AG04449 (cell line): ENCODE results near the gene ZNF841.

ENCODE experiments used
- CTCF ChIA-PET: fragments of 350-600 bp; formaldehyde crosslinking; extraction: SDS; loops from one replicate; lab custom pipeline; 2021; ENCODE audit warnings: antibody characterized with exemption; lab: Yijun Ruan, JAX
- POLR2A ChIA-PET: fragments of 400-600, 350-600 bp; formaldehyde crosslinking; extraction: SDS; loops from one replicate; lab custom pipeline; 2020; ENCODE audit warnings: antibody characterized with exemption, inconsistent platforms; lab: Yijun Ruan, JAX
- DNase-seq: peaks from one replicate; pipeline ENCODE4 v3.0.0-alpha.2; 2010; ENCODE audit warnings: low read depth, low spot score
- H3K4me3 ChIP-seq: 2 replicates; pipeline ENCODE4 v1.5.1; 2011; ENCODE audit warnings: low read depth, mild to moderate bottlenecking, control low read depth, low read length
- TF ChIP-seq, protein P1 (sequence below): IDR thresholded peaks from one replicate; pipeline ENCODE4 v1.5.1; 2011; ENCODE audit warnings: mild to moderate bottlenecking, moderate library complexity, low read length, control low read depth, inconsistent platforms; ENCODE audit not compliant: insufficient read depth; ENCODE audit errors: missing control alignments

Gene ZNF841

DNA sequence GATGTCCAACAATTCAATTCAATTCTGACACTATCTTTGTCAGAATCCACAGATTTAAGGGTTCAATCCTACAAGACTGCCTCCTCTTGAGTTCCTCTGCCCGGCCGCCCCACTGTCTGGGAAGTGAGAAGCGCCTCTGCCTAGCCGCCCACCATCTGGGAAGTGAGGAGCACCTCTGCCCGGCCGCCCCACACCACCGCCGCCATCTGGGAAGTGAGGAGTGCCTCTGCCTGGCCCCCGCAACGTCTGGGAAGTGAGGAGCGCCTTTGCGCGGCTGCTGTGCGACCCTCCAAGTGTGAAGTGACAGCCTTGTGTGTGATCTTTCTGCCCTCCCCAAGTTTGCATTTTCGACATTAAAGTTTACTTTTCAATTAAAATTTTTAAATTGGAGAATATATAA, 73.4 kb downstream of the ZNF841 start:
- CTCF ChIA-PET = no interaction called here
- no peak overlapping the region for H3K4me3 ChIP-seq
- TF ChIP-seq, protein P1, sequence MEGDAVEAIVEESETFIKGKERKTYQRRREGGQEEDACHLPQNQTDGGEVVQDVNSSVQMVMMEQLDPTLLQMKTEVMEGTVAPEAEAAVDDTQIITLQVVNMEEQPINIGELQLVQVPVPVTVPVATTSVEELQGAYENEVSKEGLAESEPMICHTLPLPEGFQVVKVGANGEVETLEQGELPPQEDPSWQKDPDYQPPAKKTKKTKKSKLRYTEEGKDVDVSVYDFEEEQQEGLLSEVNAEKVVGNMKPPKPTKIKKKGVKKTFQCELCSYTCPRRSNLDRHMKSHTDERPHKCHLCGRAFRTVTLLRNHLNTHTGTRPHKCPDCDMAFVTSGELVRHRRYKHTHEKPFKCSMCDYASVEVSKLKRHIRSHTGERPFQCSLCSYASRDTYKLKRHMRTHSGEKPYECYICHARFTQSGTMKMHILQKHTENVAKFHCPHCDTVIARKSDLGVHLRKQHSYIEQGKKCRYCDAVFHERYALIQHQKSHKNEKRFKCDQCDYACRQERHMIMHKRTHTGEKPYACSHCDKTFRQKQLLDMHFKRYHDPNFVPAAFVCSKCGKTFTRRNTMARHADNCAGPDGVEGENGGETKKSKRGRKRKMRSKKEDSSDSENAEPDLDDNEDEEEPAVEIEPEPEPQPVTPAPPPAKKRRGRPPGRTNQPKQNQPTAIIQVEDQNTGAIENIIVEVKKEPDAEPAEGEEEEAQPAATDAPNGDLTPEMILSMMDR = no peak
- DNase-seq = no peak
- POLR2A ChIA-PET = no interaction called here

DNA sequence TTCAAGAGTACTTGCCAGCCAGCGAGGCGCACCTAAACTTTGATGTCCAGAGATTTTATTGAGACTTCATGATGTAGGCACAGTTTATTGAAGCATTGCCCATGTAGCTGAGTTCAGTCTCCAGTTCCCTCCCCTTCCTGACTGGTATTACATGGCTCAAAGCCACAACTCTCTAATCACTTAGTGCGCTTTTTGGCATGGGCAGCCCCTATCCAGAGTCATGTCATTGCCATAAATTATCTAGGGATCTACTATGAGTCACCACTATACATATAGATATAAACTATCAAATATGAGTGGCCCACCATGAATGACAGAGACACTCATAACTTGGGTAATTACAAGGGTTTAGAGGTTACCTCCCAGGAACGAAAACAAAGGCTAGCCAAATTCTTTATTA, 75.1 kb downstream of the ZNF841 start:
- no peak for DNase-seq
- TF ChIP-seq, protein P1 = no peak
- POLR2A ChIA-PET = no interaction called here
- CTCF ChIA-PET = interaction anchor here (1.1 to 1.6 kb wide), 2 partner anchors 13 to 217 kb away, joined by 3 to 4 read pairs; partner anchors contain the start of gene ZNF615
- H3K4me3 ChIP-seq = no peak overlapping the region
